Measurements from ENCODE around the gene AAK1.

GRCh38 chr2:69499966-69500365 is 143.6 kb downstream of the AAK1 start:
- TF ChIP-seq POLR2A (IDR thresholded peaks at IDR 0.05) = no peak
- TF ChIP-seq CTCF (IDR thresholded peaks at IDR 0.05) = no peak
- TF ChIP-seq POLR2AphosphoS5 (IDR thresholded peaks at IDR 0.05) = no peak

Measured in prostate gland (tissue), 2 donors.